GM19025 (cell line): ENCODE measurements around the gene HHIPL1.
"Not testable (repeated sequence)": the region's sequence is repeated elsewhere in the genome, so short reads cannot be mapped to it uniquely, and the experiment has no call there.

Experiments
- ATAC-seq: cut with Tn5 transposase; IDR thresholded peaks from one replicate; pipeline ENCODE4 v1.9.1; 2021; ENCODE audit warnings: mild to moderate bottlenecking, low read depth, moderate library complexity; ENCODE audit not compliant: unreplicated experiment

Gene HHIPL1

DNA sequence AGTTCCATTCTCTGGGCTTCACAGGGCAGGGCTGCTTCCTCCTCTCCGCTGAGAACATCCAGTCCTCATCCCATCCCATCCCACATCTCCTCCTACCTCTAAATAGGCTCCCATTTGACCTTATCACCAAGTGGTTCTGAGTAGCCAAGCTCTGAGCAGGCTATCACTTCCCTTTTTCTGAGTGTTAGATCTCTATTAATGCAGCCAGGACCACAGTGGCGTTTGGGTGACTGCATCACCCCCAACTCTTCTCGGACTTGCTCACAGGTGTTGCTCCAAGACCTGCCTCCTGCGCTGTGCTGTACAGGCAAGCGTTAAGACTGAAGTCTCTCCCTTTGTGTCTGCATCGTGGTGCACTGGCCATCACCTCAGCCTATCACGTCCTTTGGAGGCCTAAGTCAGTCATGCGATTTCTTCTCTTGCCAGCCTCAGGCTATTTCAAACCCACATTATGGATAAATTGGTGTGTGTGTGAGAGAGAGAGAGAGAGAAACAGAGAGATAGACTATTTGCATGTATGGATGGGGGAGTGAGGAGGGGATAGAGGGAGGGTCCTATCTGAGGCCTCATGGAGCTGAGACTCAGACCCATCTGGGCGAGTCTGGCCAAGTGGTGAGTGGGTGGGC, 12.4 kb upstream of the HHIPL1 start:
- no peak for ATAC-seq

DNA sequence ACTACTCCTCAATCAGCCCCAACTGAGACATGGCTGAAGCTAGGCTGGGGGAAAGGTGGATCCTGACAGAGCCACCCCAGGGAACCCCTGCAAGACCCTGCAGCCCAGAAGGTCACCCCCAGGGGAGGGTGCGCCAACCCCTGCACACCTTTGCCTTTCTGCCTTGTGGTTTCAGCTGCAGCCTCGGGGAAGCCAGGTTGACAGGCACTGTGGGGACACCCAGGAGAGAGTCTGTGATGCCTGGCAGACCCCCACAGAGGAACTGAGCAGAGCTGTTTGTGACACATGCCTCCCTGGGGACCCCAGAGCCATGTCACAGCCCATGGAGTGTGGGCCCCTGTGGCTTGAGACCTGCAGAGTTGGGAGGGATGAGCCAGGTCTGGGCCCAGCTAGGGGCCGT, 11.8 kb upstream of the HHIPL1 start:
- no peak for ATAC-seq

DNA sequence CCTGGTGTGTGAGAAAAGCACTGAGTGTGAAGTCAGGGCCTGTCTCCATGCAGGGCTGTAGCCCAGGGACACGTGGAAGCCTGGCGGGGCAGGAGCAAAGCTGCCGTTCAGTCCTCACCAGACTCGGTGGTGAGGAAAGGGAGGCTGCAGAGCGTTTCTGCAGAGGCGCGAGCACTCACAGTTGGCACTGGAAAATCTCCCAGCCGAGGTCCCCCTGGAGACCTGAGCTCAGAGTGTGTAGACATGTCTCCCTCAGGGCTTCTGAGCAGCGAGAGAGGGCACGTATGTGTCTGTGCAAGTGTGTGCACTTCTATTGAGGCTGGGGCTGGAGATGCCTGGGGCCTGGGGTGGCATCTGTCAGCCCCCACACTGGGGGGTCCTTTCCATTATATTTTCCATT, 11.0 kb upstream of the HHIPL1 start:
- ATAC-seq = no peak

GRCh38 chr14:99634443-99634842, 10.5 kb upstream of the HHIPL1 start:
- no peak for ATAC-seq

- ATAC-seq = no peak
These were observed 9.8 kb upstream of the HHIPL1 start for GRCh38 chr14:99635116-99635515.

DNA sequence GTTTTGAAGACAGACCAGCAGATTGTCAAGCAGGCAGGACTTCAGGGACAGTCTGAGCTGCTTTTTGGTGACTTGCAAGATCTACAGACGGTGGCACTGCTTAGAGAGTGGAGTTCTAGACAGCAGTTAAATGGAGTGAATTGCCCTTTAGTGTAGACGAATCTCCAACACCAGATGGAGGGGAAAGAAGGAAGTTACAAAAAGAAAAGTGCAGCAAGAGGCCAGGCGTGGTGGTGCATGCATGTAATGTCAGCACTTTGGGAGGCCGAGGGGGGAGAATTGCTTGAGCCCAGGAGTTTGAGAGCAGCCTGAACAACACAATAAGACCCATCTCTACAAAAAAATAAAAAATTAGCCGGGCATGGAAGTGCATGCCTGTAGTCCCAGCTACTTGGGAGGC, 8.4 kb upstream of the HHIPL1 start:
- no peak for ATAC-seq

DNA sequence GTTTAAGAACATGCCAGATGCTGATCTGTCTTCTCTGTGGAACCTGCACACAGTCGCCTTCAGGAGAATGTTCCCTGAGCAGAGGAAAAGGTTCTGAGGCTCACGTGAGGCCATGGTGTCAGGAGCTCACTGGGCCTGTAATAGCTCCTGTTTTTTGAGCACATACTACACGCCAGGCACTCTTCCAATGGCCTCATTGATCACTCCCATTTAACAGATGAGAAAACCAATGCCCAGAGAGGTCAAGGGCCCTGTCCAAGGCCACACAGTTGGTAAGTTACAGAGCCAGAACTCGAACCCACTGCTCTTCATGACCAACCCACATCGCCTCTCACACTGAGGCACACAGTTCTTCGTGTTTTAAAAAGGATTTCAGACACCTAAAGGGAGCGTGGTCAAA, 7.3 kb upstream of the HHIPL1 start:
- no peak for ATAC-seq

GRCh38 chr14:99642771-99643170, 2.2 kb upstream of the HHIPL1 start:
- ATAC-seq = not testable (repeated sequence)

DNA sequence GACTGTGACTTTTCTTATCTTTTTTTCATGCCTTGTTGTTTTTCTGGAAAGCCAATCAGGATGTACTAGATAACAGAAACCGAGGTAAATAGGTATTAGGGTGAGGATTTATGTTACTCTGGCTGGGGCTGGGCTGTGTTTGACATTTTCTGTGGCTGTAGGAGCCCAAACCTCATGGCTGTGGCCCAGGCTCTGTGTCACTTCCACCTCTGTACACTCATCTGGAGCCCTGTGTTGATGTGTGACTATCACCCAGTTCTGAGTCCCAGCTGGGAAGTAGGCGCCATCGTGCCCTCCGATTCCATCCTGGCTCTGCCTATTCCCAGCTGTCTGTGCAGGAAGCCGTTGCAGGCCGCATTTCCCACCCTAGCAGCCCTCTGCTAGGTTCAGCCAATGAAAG, 1.6 kb upstream of the HHIPL1 start:
- no peak for ATAC-seq

GRCh38 chr14:99644035-99644587, 818 bp upstream of the HHIPL1 start:
- no peak for ATAC-seq

DNA sequence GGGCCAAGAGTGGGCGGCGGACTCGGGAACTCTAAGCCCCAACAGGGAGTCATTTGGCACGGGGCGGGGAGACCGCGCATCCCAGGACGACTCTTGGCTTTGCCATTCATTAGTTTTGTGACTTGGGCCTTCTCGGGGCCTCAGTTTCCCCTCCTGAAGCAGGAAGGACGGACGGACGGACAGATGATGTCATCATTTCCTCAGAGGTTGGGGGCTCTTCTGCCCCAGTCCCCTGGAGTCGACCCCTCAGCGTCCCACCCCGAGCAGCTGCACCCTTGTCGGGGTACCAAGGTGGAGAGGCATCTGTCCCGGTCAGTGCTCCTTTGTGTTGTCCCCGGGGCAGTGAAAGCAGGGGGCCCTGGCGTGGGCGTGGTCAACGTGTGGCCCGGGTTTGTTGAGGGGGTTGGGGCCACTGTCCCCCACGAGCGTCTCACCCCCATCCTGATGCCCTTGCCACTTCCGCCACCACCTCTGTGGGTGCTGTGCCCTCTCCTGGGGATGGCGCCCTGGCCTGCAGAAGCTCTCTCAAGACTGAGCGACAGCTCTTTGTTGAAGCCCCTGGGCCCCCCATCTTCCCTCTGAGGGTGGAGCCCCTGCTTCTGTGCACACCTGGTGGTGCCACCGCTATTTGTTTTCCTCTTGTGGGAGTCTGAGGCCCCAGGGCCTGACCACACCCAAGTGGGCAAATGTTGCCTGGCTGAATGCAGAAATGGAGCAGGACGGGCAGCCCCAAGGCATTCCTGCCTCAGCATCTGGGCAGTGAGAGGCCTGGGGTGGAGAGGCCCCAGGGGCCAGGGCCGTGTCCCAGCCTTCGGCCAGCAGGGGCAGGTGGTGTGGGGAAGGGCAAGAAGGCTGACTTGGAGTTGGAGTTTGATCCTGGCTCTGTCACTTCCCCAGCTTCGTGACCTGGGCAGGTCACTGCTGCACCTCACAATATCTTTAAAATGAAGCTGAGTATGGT, 896 bp downstream of the HHIPL1 start:
- no peak for ATAC-seq

GRCh38 chr14:99647411-99647810, 2.5 kb downstream of the HHIPL1 start:
- no peak for ATAC-seq

DNA sequence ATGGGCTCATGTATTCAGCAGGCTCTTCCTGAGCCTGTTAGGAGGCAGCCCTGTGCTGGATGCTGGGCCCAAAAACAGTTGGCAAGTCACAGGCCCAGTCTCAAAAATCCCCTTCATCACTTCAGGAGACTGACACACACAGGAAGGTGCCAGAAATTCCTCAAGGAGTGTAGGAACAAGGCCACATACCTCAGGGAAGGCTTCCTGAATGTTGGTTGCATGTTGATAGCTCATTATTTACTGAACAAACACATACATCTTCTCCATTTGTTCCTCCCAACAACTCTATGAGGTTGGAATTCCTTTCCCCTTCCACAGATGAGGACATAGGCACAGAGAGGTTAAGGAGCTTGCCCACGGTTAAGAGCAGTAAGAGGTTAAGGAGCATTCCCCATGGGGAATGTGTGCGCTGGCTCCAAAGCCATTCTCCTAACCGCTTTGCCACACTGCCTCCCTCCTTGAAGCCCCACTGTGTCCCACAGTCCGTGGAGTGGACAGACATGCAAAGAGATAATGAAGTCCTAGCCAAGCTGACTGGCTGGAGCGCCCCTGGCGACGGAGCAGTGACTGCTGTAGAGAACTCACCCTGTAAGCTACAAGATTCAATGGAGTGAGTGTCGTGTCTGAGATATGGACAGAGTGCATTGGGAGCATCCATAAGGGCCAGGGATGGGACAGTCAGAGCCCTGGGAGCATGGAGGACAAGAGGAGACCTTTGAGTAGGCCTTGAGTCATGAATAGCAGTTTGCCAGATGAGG, 3.3 kb downstream of the HHIPL1 start:
- no peak for ATAC-seq

- ATAC-seq = no peak
These were observed 4.3 kb downstream of the HHIPL1 start for GRCh38 chr14:99649219-99649618.

GRCh38 chr14:99649643-99650042, 4.7 kb downstream of the HHIPL1 start:
- no peak for ATAC-seq

DNA sequence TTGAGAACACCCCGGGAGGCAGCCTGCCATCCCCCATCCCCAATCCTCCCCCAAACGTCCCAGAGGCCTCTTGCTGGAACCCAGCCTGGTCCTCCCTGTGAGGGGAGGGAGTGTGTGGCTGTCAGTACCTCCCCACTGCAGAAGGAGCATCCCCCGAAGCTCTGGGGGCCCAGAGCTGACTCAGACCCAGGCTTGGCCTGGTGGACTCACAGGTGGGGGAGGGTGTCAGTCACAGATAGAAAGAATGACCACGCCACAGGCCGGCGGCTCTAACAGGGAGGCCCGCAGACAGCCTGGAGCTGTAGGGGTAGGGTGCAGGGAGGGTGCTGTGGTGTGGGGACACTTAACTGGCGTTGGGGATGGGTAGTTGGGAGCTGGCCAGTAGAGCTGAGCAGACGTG, 5.3 kb downstream of the HHIPL1 start:
- ATAC-seq = no peak

DNA sequence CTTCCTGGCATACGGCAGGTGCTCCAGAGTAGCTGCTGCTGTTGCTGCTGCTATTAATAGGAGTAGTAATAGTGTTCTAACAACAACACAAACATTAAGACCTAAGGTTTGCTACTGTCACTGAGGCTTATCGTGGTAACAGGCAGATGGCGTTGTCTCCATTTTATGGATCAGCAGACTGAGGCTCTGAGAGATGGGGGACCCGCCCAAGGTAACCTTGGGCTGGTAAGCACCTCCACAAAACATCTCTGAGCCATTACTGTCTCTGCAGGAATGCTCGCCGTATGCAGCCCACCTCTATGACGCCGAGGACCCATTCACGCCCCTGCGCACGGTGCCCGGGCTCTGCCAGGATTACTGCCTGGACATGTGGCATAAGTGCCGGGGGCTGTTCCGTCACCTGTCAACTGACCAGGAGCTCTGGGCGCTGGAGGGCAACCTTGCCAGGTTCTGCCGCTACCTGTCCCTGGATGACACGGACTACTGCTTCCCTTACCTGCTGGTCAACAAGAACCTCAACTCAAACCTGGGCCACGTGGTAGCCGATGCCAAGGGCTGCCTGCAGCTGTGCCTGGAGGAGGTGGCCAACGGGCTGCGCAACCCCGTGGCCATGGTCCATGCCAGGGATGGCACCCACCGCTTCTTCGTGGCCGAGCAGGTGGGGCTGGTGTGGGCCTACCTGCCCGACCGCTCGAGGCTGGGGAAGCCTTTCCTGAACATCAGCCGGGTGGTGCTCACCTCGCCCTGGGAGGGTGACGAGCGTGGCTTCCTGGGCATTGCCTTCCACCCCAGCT, 7.2 kb downstream of the HHIPL1 start:
- no peak for ATAC-seq

DNA sequence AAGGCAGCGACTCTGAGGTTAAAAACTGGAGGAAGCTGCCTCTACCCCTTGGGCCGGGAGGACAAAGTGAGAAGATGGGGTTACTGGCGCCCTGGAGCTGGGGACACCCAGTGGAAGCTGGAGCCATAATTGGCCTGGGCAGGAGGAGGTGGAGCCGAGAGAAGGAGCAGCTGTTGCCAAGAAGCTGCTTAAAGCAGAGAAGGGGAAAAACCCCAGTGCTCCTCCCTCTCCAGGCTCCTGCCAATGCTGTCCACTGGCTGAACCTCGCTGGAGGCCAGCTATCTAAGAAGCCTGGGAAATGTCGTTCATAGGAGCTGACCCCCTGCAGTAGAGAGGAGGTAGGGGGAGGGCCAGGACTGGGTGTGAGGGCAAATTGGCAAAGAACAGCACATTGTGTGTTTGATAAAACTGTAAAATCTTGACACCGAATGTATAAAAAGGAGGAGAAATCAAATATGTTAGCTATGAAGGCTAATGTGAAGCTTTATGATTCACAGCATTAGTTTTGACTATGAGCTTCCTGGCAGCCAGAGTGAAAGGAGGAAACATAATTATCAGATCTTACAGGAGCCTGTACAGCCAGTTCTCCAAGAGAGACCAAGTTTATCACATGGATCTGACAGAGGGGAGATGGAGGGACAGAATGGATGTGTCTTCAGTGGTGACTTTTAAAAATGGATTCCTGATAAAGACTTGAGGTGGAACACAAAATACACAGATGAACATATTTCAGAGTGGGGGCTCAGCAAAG, 9.5 kb downstream of the HHIPL1 start:
- ATAC-seq = no peak

- ATAC-seq = no peak
These were observed 10.6 kb downstream of the HHIPL1 start for GRCh38 chr14:99655521-99655920.
